Measurements from ENCODE around the gene CTIF. TPM values are rescaled to one million over a fixed set of nuclear protein-coding genes. Genes with fewer than 3 reads are reported as not detected.

The CTIF gene
- total RNA-seq, 4 donors from 2014 or later = 72.2 to 137 (median 86.5) TPM

DNA sequence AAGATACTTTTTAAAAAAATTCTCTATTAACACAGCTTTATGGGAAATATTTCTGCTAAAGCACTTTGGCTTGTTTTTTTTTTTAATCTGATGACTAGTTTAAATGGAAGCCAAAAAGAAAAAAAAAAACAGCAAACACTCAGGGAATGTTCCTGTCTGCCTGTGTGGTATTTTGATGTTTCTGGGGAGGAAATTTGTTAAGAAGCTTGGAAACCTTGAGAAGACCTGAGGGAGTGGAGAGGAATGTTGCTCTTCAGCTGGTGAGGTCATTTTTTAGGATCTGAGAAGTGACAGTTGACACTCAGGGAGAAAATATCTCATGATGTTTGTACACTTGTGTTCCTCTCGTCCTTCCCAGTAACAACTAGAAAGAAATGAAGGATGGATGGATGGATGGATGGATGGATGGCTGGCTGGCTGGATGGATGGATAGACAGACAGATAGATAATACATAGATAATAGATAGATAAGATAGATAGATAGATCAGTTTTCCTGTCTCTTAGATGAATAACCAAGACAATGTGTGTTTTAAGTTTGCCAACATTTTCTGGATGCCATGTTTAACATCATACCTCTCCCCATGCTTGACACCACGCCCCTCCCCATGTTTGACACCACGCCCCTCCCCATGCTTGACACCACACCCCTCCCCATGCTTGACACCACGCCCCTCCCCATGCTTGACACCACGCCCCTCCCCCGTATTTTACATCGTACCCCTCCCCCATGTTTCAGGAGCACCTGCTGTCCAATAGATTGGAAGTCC is 84.8 kb downstream of the CTIF start:
- H3K27ac ChIP-seq = peak overlapping the region in 3 of 4 donors; percentile 62 to 81 (median 75)
- peaks cover 0 to 44% (median 4%) of the 10 kb centered on the region in 4 donors for H3K4me1 ChIP-seq
- no peak for TF ChIP-seq POLR2A (IDR thresholded peaks at IDR 0.05)
- TF ChIP-seq EP300 (IDR thresholded peaks at IDR 0.05) = peak; percentile 54 to 61
- TF ChIP-seq, protein P1, sequence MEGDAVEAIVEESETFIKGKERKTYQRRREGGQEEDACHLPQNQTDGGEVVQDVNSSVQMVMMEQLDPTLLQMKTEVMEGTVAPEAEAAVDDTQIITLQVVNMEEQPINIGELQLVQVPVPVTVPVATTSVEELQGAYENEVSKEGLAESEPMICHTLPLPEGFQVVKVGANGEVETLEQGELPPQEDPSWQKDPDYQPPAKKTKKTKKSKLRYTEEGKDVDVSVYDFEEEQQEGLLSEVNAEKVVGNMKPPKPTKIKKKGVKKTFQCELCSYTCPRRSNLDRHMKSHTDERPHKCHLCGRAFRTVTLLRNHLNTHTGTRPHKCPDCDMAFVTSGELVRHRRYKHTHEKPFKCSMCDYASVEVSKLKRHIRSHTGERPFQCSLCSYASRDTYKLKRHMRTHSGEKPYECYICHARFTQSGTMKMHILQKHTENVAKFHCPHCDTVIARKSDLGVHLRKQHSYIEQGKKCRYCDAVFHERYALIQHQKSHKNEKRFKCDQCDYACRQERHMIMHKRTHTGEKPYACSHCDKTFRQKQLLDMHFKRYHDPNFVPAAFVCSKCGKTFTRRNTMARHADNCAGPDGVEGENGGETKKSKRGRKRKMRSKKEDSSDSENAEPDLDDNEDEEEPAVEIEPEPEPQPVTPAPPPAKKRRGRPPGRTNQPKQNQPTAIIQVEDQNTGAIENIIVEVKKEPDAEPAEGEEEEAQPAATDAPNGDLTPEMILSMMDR (IDR thresholded peaks at IDR 0.05) = no peak

DNA sequence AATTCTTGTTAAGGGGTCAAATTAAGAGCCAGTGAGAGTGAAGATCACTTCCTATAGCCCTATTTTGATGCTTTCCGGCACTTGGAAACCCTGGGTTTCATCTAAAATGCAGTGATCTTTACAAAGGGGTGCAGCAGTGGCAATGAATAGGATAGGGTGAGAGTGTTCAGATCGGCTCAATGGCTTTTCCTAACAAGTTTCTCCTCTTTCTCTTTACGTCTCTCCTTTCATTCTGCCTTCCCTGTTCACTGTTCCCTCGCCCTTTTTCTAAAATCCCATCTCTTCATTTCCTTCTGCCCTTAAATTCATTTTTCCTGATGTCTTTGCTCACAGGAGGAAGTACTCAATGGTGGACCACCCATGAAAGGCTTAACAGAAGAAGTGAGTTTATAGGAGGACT is 86.0 kb downstream of the CTIF start:
- Histone ChIP-seq H3K4me1 (peaks cover 0 to 44% (median 4%) of the 10 kb centered on the region in 4 donors), H3K9me3 (no peaks in the 10 kb centered on the region), H3K27ac (peak overlapping the region in 2 of 4 donors; percentile 75 to 81), H3K27me3 (no peaks in the 10 kb centered on the region), H3K4me3 (no peak overlapping the region), H3K36me3 (peaks cover 0 to 16% (median 0%) of the 10 kb centered on the region in 3 donors)
- no peak for DNase-seq (ENCODE audit: low spot score in 2 of 2)
- TF ChIP-seq POLR2A (IDR thresholded peaks at IDR 0.05) (no peak), EP300 (IDR thresholded peaks at IDR 0.05) (no peak)
- TF ChIP-seq, protein P1 (IDR thresholded peaks at IDR 0.05) = no peak
- WGBS, 2 donors = 83 to 85% methylated on average over 4 of the region's 4 CpGs

More for the DNA sequence above, 84.8 kb downstream of the CTIF start:
- no peaks in the 10 kb centered on the region for H3K27me3 ChIP-seq
- DNase-seq (ENCODE audit: low spot score in 2 of 2) = no peak
- no peak overlapping the region for H3K4me3 ChIP-seq
- H3K36me3 ChIP-seq = peaks cover 0 to 22% (median 0%) of the 10 kb centered on the region in 3 donors
- no peaks in the 10 kb centered on the region for H3K9me3 ChIP-seq
- whole genome bisulfite sequencing, 2 donors = 78 to 85% methylated on average over 7 of the region's 7 CpGs

DNA sequence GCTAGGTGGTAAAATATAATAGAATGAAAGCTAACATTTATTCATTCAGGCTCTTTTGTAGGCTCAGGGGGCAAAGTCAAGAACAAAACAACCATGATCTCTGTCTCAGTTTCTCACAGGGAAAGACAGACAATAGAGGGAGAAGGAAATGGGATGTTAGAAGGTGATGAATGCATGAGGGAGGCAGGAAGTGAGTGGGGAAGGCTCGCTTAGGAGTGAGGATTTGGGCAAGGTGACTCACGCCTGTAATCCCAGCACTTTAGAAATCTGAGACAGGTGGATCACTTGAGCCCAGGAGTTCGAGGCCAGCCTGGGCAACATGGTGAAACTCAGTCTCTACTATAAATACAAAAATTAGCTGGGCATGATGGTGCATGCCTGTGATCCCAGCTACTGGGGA is 88.4 kb downstream of the CTIF start:
- TF ChIP-seq, protein P1 (IDR thresholded peaks at IDR 0.05) = no peak
- TF ChIP-seq POLR2A (IDR thresholded peaks at IDR 0.05) (no peak), EP300 (IDR thresholded peaks at IDR 0.05) (no peak)
- Histone ChIP-seq H3K36me3 (peaks cover 0 to 9% (median 0%) of the 10 kb centered on the region in 3 donors), H3K27me3 (no peaks in the 10 kb centered on the region), H3K9me3 (no peaks in the 10 kb centered on the region), H3K27ac (no peak overlapping the region), H3K4me1 (peaks cover 0 to 33% (median 4%) of the 10 kb centered on the region in 4 donors), H3K4me3 (no peak overlapping the region)
- WGBS, 2 donors = 93 to 96% methylated on average over 3 of the region's 3 CpGs
- no peak for DNase-seq (ENCODE audit: low spot score in 2 of 2)

DNA sequence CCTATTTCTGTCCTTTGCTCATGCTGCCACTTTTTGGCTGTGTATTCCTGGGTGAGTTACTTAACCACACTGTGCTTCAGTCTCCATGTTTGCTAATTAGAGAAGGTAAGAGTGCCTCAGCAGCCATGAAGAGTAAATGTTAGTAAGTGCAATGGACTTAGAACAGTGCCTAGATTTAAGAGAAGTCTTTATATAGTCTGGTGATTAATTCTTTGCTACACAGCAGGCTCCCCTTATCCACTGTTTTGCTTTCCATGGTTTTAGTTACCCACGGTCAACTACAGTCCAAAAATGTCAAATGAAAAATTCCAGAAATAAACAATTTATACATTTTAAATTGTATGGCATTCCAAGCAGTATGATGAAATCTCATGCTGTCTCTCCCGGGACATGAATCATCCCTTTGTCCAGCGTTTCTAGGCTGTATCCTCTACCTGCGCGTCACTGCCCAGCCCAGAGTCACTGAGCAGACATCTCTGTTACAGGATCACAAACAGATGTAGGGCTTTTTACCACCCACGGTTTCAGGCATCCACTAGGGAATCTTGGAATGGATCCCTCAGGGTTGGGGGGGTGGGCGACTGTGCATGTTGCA is 91.0 kb downstream of the CTIF start:
- 32 to 45% methylated on average over 7 of the region's 7 CpGs for WGBS, 2 donors
- Histone ChIP-seq H3K27me3 (no peaks in the 10 kb centered on the region), H3K27ac (peak overlapping the region in 1 of 4 donors; percentile 41), H3K9me3 (no peaks in the 10 kb centered on the region), H3K4me3 (no peak overlapping the region), H3K4me1 (peaks cover 0 to 13% (median 0%) of the 10 kb centered on the region in 4 donors), H3K36me3 (peaks cover 0 to 15% (median 0%) of the 10 kb centered on the region in 3 donors)
- DNase-seq (ENCODE audit: low spot score in 2 of 2) = no peak
- TF ChIP-seq EP300 (IDR thresholded peaks at IDR 0.05) (no peak), POLR2A (IDR thresholded peaks at IDR 0.05) (no peak)
- TF ChIP-seq, protein P1 (IDR thresholded peaks at IDR 0.05) = no peak

DNA sequence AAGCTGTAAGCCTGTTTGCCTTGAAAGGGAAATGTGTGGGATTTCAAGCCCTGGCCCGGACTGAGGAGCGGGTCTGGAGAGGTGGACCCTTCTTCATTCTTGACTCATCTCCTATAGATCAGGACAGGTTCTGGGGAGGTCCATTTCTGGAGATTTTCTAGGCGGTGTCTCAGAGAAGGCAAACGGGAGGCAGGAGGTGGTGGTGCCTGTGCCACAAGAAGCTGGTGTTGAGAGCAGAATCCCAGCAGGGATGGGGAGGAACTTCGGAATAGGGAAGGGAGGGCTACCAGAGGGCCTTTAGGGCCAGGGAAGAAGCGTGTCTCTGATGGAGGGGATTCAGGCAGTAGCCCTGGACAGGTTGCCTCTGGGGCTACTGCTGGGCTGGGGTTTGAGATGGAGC is 93.0 kb downstream of the CTIF start:
- Histone ChIP-seq H3K4me1 (peaks cover 0 to 13% (median 0%) of the 10 kb centered on the region in 4 donors), H3K27me3 (no peaks in the 10 kb centered on the region), H3K36me3 (peaks cover 0 to 16% (median 0%) of the 10 kb centered on the region in 3 donors), H3K4me3 (no peak overlapping the region), H3K27ac (peak overlapping the region in 1 of 4 donors; percentile 7), H3K9me3 (no peaks in the 10 kb centered on the region)
- TF ChIP-seq, protein P1 (IDR thresholded peaks at IDR 0.05) = no peak
- TF ChIP-seq EP300 (IDR thresholded peaks at IDR 0.05) (no peak), POLR2A (IDR thresholded peaks at IDR 0.05) (no peak)
- no peak for DNase-seq (ENCODE audit: low spot score in 2 of 2)
- 84 to 91% methylated on average over 6 of the region's 6 CpGs for WGBS, 2 donors
